Measurements from ENCODE around the gene KIF2A.

KIF2A gene

GRCh38 chr5:62333250-62333794 lies 27.3 kb downstream of the KIF2A start:
- no peak overlapping the region for H3K4me3 ChIP-seq (ENCODE audit: low read depth, low read length)
- H3K36me3 ChIP-seq (ENCODE audit: control insufficient read depth, insufficient read depth, low read length), result no peaks in the 10 kb centered on the region
- H3K9ac ChIP-seq (ENCODE audit: low read depth, low read length), result no peak overlapping the region
- H3K27me3 ChIP-seq (ENCODE audit: control insufficient read depth, insufficient read depth, low read length), result no peaks in the 10 kb centered on the region
- no peaks in the 10 kb centered on the region for H3K9me3 ChIP-seq (ENCODE audit: control insufficient read depth, insufficient read depth, low read length)
- no peaks in the 10 kb centered on the region for H3K4me1 ChIP-seq (ENCODE audit: control insufficient read depth, insufficient read depth, low read length)

- Histone ChIP-seq H3K9ac (ENCODE audit: low read depth, low read length) (no peak overlapping the region), H3K36me3 (ENCODE audit: control insufficient read depth, insufficient read depth, low read length) (no peaks in the 10 kb centered on the region), H3K27me3 (ENCODE audit: control insufficient read depth, insufficient read depth, low read length) (no peaks in the 10 kb centered on the region), H3K9me3 (ENCODE audit: control insufficient read depth, insufficient read depth, low read length) (no peaks in the 10 kb centered on the region), H3K4me1 (ENCODE audit: control insufficient read depth, insufficient read depth, low read length) (no peaks in the 10 kb centered on the region), H3K4me3 (ENCODE audit: low read depth, low read length) (no peak overlapping the region)
Measured at GRCh38 chr5:62334082-62334481, 28.1 kb downstream of the KIF2A start.

GRCh38 chr5:62340392-62340791 lies 34.4 kb downstream of the KIF2A start:
- no peaks in the 10 kb centered on the region for H3K36me3 ChIP-seq (ENCODE audit: control insufficient read depth, insufficient read depth, low read length)
- H3K27me3 ChIP-seq (ENCODE audit: control insufficient read depth, insufficient read depth, low read length), result no peaks in the 10 kb centered on the region
- H3K4me1 ChIP-seq (ENCODE audit: control insufficient read depth, insufficient read depth, low read length), result no peaks in the 10 kb centered on the region
- no peak overlapping the region for H3K4me3 ChIP-seq (ENCODE audit: low read depth, low read length)
- no peaks in the 10 kb centered on the region for H3K9me3 ChIP-seq (ENCODE audit: control insufficient read depth, insufficient read depth, low read length)
- no peak overlapping the region for H3K9ac ChIP-seq (ENCODE audit: low read depth, low read length)

GRCh38 chr5:62340979-62341378 lies 35.0 kb downstream of the KIF2A start:
- Histone ChIP-seq H3K27me3 (ENCODE audit: control insufficient read depth, insufficient read depth, low read length) (no peaks in the 10 kb centered on the region), H3K36me3 (ENCODE audit: control insufficient read depth, insufficient read depth, low read length) (no peaks in the 10 kb centered on the region), H3K4me1 (ENCODE audit: control insufficient read depth, insufficient read depth, low read length) (no peaks in the 10 kb centered on the region), H3K9ac (ENCODE audit: low read depth, low read length) (no peak overlapping the region), H3K9me3 (ENCODE audit: control insufficient read depth, insufficient read depth, low read length) (no peaks in the 10 kb centered on the region), H3K4me3 (ENCODE audit: low read depth, low read length) (no peak overlapping the region)

GRCh38 chr5:62341783-62342475 lies 35.9 kb downstream of the KIF2A start:
- Histone ChIP-seq H3K36me3 (ENCODE audit: control insufficient read depth, insufficient read depth, low read length) (no peaks in the 10 kb centered on the region), H3K9ac (ENCODE audit: low read depth, low read length) (no peak overlapping the region), H3K4me3 (ENCODE audit: low read depth, low read length) (no peak overlapping the region), H3K27me3 (ENCODE audit: control insufficient read depth, insufficient read depth, low read length) (no peaks in the 10 kb centered on the region), H3K9me3 (ENCODE audit: control insufficient read depth, insufficient read depth, low read length) (no peaks in the 10 kb centered on the region), H3K4me1 (ENCODE audit: control insufficient read depth, insufficient read depth, low read length) (no peaks in the 10 kb centered on the region)

- Histone ChIP-seq H3K9me3 (ENCODE audit: control insufficient read depth, insufficient read depth, low read length) (no peaks in the 10 kb centered on the region), H3K27me3 (ENCODE audit: control insufficient read depth, insufficient read depth, low read length) (no peaks in the 10 kb centered on the region), H3K4me1 (ENCODE audit: control insufficient read depth, insufficient read depth, low read length) (no peaks in the 10 kb centered on the region), H3K36me3 (ENCODE audit: control insufficient read depth, insufficient read depth, low read length) (no peaks in the 10 kb centered on the region), H3K4me3 (ENCODE audit: low read depth, low read length) (no peak overlapping the region), H3K9ac (ENCODE audit: low read depth, low read length) (no peak overlapping the region)
Measured at GRCh38 chr5:62342476-62342837, 36.5 kb downstream of the KIF2A start.

GRCh38 chr5:62343428-62343827 lies 37.4 kb downstream of the KIF2A start:
- Histone ChIP-seq H3K9ac (ENCODE audit: low read depth, low read length) (no peak overlapping the region), H3K27me3 (ENCODE audit: control insufficient read depth, insufficient read depth, low read length) (no peaks in the 10 kb centered on the region), H3K9me3 (ENCODE audit: control insufficient read depth, insufficient read depth, low read length) (no peaks in the 10 kb centered on the region), H3K36me3 (ENCODE audit: control insufficient read depth, insufficient read depth, low read length) (no peaks in the 10 kb centered on the region), H3K4me3 (ENCODE audit: low read depth, low read length) (no peak overlapping the region), H3K4me1 (ENCODE audit: control insufficient read depth, insufficient read depth, low read length) (no peaks in the 10 kb centered on the region)

GRCh38 chr5:62346748-62347147 lies 40.7 kb downstream of the KIF2A start:
- no peaks in the 10 kb centered on the region for H3K9me3 ChIP-seq (ENCODE audit: control insufficient read depth, insufficient read depth, low read length)
- no peaks in the 10 kb centered on the region for H3K36me3 ChIP-seq (ENCODE audit: control insufficient read depth, insufficient read depth, low read length)
- no peak overlapping the region for H3K9ac ChIP-seq (ENCODE audit: low read depth, low read length)
- no peak overlapping the region for H3K4me3 ChIP-seq (ENCODE audit: low read depth, low read length)
- H3K4me1 ChIP-seq (ENCODE audit: control insufficient read depth, insufficient read depth, low read length), result no peaks in the 10 kb centered on the region
- H3K27me3 ChIP-seq (ENCODE audit: control insufficient read depth, insufficient read depth, low read length), result no peaks in the 10 kb centered on the region

GRCh38 chr5:62347928-62348327 lies 41.9 kb downstream of the KIF2A start:
- Histone ChIP-seq H3K27me3 (ENCODE audit: control insufficient read depth, insufficient read depth, low read length) (no peaks in the 10 kb centered on the region), H3K9me3 (ENCODE audit: control insufficient read depth, insufficient read depth, low read length) (no peaks in the 10 kb centered on the region), H3K4me1 (ENCODE audit: control insufficient read depth, insufficient read depth, low read length) (no peaks in the 10 kb centered on the region), H3K36me3 (ENCODE audit: control insufficient read depth, insufficient read depth, low read length) (no peaks in the 10 kb centered on the region), H3K4me3 (ENCODE audit: low read depth, low read length) (no peak overlapping the region), H3K9ac (ENCODE audit: low read depth, low read length) (no peak overlapping the region)

- no peak overlapping the region for H3K9ac ChIP-seq (ENCODE audit: low read depth, low read length)
- no peaks in the 10 kb centered on the region for H3K36me3 ChIP-seq (ENCODE audit: control insufficient read depth, insufficient read depth, low read length)
- no peaks in the 10 kb centered on the region for H3K4me1 ChIP-seq (ENCODE audit: control insufficient read depth, insufficient read depth, low read length)
- no peaks in the 10 kb centered on the region for H3K9me3 ChIP-seq (ENCODE audit: control insufficient read depth, insufficient read depth, low read length)
- H3K4me3 ChIP-seq (ENCODE audit: low read depth, low read length), result no peak overlapping the region
- no peaks in the 10 kb centered on the region for H3K27me3 ChIP-seq (ENCODE audit: control insufficient read depth, insufficient read depth, low read length)
Measured at GRCh38 chr5:62348723-62349481, 42.9 kb downstream of the KIF2A start.

GRCh38 chr5:62354028-62354874 lies 48.2 kb downstream of the KIF2A start:
- Histone ChIP-seq H3K36me3 (ENCODE audit: control insufficient read depth, insufficient read depth, low read length) (peaks cover 4% of the 10 kb centered on the region), H3K27me3 (ENCODE audit: control insufficient read depth, insufficient read depth, low read length) (no peaks in the 10 kb centered on the region), H3K9ac (ENCODE audit: low read depth, low read length) (no peak overlapping the region), H3K4me3 (ENCODE audit: low read depth, low read length) (no peak overlapping the region), H3K9me3 (ENCODE audit: control insufficient read depth, insufficient read depth, low read length) (no peaks in the 10 kb centered on the region), H3K4me1 (ENCODE audit: control insufficient read depth, insufficient read depth, low read length) (no peaks in the 10 kb centered on the region)

All from iPS-15b (cell line).